Activated CD8-positive, alpha-beta memory T cell treated with anti-CD3 and anti-CD28 coated beads for 1 hour (primary cell): ENCODE data around the gene LDB1.

Source experiments
- DNase-seq, 2 donors: peaks; one replicate each; pipeline ENCODE4 v3.0.0-alpha.2; 2020; ENCODE audit warnings: low read depth in 1 of 2; ENCODE audit errors: extremely low read depth in 1 of 2

LDB1 gene

GRCh38 chr10:102114861-102115618 lies 5.1 kb downstream of the LDB1 start:
- DNase-seq = peak; percentile 45 to 80

- DNase-seq = no peak
Observed at GRCh38 chr10:102113956-102114857, 6.0 kb downstream of the LDB1 start.

GRCh38 chr10:102113261-102113955 lies 6.8 kb downstream of the LDB1 start:
- no peak for DNase-seq

DNA sequence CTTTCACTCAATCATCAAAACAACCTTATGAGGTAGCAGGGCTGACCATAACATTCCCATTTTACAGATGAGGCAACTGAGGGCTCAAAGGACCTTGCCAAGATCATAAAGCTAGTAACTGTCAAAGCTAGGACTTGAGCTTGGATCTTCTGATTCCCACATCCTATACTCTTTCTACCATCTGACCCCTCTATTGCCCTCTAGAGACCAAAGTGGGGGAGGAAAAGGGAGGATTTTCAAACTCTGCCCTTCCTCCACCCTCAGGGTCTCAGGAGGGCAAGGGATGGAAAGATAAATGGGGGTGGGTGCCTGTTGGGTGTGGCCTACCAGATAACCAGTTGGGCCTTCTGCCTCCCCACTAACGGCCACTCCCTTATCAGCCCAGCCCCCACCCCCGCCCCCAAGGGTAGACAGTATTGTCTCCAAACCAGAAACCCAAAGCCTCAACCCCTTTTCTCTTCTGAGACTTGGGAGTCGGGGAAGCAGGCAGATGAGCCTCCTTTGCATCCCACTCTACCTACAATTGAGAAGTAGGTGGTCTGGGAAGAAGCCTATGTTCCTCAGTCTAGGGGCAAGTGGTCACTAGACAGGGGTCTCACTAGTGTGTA lies 7.9 kb downstream of the LDB1 start:
- no peak for DNase-seq

- DNase-seq = no peak
Observed at GRCh38 chr10:102111276-102111675, 8.9 kb downstream of the LDB1 start.

DNA sequence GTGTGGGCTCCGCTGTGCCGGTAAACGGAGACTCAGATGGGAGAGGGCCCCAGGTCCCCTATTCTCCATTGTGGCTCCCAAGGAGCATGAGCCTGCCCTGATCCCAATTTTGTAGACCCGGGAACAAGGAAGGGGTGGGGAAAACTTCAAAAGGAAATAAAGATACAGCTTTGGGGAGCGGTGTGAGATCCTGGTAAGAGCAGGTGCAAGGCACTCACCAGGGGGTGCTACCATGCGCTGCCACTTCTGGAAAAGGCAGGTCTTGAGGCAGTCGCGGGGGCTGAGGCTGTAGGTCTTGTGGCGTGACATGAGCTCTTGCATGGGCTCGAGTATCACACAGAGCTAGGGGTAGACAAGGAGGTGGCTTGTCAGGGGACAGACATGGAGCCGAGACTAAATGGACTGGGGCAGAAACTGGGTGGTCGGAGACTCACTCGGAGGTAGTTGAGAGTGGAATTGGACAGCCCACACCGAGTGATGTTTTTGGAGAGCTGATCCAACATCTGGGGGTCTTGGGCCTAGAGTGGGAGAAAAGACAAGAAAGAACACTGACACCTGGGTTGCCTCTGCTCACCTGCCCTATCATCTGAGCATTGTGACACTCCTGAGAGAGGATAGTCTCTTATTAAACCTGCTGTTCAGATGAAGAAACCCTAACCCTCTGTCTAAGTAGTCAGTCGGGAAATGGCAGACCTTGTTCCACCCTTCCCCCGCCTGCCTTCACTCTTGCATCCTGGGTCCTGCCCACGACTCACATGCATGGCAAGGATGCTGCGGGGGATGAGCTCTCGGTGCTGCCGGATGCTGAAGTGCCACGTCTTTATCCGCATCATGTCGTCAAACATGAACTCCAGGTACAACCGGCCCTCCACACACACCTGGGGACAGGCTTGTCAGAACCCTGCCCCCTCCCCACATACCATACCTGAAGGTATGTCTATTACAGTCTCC lies 10.7 kb downstream of the LDB1 start:
- DNase-seq = no peak

DNA sequence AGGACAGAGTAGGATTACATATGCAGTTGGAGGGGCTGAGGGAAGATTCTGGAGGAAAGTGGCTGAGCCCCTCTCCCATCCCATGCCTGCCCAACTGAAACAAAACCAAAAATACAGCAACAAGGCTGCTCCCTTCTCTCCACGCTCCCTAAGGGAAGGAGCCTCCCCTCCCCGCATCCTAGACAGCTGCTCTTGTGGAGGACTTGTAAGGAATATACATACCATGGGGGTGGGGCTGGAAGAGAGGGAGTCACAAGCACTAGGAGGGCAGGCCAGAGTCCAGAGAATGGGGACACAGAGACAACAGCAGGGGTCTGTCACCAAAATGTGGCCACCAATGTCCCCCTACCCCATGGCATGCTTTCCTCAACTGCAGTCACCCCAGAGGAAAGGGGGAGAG lies 13.2 kb downstream of the LDB1 start:
- no peak for DNase-seq

DNA sequence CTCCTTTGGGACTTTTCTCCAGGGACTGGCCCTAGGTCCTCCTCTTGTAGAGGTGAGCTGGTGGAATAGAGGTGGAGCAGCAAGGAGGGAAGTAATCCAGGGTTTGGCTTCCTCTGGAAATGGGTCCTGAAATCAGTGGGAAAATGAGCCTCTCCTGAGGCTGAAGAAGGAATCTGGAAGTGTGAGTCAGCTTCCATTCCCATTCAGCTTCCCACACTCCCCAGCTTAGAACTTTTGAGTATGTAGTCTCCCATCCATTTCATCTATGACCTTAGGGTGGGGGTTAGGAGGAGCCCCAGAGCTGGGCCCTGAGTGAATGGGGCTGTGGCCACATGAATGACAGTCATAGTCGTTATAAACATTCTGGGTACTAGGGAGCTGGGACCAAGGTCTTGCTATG lies 17.7 kb downstream of the LDB1 start:
- no peak for DNase-seq

DNA sequence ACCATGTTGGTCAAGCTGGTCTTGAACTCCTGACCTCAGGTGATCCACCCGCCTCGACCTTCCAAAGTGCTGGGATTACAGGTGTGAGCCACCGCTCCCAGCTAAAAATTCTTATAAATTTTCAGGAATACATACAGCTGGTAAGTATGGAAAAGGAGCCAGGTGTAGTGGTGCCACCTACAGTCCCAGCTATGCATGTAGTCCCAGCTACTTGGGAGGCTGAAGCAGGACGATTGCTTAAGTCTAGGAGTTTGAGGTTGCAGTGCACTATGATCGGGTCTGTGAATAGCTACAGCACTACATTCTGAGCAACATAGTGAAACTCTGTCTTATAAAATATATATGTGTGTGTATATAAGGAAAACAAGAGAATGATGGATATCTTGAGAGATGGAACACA lies 19.0 kb downstream of the LDB1 start:
- no peak for DNase-seq

DNA sequence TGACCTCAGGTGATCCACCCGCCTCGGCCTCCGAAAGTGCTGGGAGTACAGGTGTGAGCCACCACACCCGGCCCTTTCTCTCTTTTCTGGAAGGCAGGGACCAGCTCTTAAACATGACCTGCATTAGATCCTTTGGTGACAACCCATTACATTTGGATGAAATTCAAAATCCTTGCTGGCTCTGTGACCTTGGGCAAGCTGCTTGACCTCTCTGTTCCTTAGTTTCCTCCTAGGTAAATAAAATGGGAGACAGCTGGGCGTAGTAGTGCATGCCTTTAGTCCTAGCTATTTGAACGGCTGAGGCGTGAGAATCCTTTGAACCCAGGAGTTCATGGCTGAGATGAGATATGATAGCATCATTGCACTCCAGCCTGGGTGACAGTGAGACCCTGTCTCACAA lies 23.7 kb downstream of the LDB1 start:
- DNase-seq = no peak

- no peak for DNase-seq
Observed at GRCh38 chr10:102090772-102091171, 29.4 kb downstream of the LDB1 start.

DNA sequence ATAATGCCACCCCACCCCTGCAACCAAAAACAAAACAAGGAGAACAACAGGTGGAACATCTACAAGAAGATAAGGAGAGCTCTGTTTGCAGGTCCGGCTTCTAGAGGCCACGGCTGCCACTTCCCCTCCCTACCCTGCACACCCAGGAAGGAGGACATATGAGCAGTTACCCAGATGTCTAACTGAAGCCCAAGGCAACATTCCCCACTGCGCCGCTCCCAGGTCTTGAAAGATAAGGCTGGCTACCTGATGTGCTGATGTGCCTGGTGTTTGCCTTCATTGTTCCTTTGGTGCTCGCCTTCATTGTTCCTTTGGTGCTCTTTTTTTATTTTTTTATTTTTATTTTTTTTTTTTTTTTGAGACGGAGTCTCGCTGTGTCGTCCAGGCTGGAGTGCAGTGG lies 34.0 kb downstream of the LDB1 start:
- DNase-seq = no peak

DNA sequence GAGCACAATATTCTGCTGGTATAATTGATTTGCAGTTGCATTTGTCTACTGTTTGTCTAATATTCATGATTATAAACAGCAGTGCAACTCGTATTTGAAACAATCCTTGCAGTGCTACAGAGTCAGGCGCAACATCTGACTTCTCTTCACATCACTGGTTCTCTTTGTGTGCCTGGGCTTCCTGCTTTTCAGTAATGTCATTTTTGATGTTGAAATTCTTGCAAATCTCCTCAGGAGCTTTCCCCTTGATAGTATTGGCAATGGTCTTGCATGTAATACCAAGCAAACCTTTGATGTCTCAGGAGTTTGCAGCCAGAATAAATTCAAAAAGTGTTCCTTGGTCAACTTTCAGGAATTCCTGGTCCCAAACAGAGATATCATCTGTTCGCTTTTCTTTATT lies 34.8 kb downstream of the LDB1 start:
- DNase-seq = no peak

DNA sequence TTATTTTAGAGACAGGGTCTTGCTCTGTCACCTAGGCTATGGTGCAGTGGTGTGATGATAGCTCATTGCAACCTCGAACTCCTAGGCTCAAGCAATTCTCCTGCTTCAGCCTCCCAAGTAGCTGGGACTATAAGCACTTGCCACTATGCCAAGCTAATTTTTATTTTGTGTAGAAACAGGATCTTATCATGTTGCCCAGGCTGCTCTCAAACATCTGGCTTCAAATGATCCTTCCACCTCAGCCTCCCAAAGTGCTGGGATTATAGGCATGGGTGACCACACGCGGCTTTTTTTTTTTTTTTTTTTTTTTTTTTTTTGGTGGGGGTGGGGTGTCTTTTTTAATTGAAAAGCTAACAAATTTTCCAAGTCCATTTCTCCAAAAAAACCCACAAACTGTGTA lies 36.6 kb downstream of the LDB1 start:
- no peak for DNase-seq

DNA sequence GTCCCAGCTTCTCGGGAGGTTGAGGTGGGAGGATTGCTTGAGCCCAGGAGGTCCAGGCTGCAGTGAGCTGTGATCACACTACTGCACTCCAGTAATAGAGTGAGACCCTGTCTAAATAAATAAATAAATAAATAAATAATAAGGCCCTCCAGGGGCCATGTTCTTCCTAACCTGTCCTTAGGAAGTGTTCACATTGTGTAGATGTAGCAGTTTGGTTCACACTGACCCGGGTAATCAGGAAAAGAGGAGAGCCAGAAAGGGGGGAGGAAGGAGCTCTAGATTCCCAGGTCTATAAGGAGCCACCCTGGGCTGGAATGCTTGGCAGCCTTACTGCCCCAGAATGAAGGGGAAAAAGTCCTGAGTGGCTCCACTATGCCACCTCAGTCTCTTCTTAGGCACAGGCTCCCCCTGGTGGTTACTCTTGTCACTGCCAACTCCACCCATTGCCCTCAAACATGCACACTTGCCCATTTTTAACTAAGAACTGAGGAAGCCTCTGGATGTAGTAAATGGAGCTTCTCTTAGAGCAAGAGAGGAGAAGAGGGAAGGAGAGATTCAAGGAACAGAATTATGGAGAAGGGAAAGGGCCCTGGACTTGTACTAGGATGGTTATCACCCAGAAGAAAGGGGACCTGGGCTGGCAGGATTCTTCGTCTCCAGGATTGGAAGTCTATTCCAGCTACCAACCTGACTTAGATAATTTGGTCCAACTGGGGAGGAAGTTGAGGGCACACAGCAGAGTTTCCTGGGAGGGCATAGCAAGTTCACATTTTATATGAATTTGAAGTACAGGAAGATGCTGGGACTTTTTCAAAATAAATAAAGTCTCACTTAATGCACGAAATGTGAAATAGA lies 47.3 kb downstream of the LDB1 start:
- DNase-seq = peak; percentile 62 to 65

DNA sequence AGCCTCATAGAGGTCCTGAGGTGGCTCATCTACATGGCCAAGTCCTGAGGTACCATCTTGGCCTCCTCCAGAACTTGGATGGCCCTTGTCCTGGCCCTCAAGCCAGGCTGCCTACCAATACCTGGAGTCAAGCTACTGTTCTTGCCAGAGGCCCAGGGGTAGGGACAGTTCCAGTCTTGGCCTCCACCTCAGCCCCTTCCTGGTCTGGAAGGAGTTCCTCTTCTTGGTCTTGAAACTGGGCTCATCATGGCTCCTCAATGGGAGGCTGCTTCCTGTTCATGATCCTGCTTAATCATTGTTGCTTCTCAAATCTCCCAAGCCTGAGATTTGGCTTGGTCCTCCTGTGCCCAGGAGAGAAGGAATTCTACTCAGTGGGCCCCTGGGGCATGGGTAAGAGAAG lies 51.1 kb downstream of the LDB1 start:
- no peak for DNase-seq

GRCh38 chr10:102068216-102068615 lies 52.0 kb downstream of the LDB1 start:
- DNase-seq = no peak

DNA sequence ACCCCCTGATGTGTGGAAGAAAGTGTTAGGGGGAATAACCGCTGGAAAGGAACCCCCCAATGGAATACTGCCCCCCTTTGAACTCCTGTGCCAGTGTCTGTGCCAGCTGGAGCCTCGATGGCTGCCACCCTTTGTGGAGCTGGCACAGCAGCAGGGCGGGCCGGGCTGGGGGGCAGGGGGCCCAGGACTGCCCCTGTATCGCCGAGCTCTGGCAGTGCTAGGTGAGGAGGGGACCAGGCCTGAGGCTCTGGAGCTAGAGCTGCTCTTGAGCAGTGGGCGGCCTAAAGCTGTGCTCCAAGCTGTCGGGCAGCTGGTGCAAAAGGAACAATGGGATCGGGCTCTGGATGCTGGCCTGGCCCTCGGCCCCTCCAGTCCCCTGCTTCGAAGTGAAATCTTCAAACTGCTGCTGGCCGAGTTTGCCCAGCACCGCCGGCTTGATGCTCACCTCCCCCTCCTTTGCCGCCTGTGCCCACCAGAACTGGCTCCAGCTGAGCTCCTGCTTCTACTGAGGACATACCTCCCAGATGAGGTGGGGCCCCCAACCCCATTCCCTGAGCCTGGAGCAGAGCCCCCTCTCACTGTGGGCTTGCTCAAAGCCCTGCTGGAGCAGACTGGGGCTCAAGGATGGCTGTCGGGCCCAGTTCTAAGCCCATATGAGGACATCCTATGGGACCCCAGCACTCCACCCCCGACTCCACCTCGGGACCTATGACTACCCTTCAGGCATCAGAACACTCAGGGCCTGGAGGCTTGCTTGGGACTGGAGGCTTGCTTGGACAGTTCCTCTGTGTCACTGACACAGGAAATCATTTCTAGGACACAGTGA lies 52.9 kb downstream of the LDB1 start:
- DNase-seq = no peak
